Measurements from ENCODE around the gene TCF4.

The TCF4 gene

GRCh38 chr18:55501982-55502710 lies 85.8 kb downstream of the TCF4 start:
- no peak for DNase-seq

- DNase-seq: no peak
Measured at GRCh38 chr18:55501579-55501978, 86.4 kb downstream of the TCF4 start.

- DNase-seq: no peak
Measured at GRCh38 chr18:55500316-55501086, 87.5 kb downstream of the TCF4 start.

- DNase-seq: no peak
Measured at GRCh38 chr18:55499526-55499925, 88.5 kb downstream of the TCF4 start.

- no peak for DNase-seq
Measured at GRCh38 chr18:55497825-55498403, 90.1 kb downstream of the TCF4 start.

GRCh38 chr18:55494899-55495298 lies 93.1 kb downstream of the TCF4 start:
- DNase-seq: no peak

GRCh38 chr18:55494441-55494840 lies 93.6 kb downstream of the TCF4 start:
- DNase-seq: no peak

- no peak for DNase-seq
Measured at GRCh38 chr18:55491616-55492015, 96.4 kb downstream of the TCF4 start.

GRCh38 chr18:55489034-55489986 lies 98.7 kb downstream of the TCF4 start:
- no peak for DNase-seq

GRCh38 chr18:55488473-55488872 lies 99.5 kb downstream of the TCF4 start:
- DNase-seq: no peak

GRCh38 chr18:55487997-55488396 lies 100.0 kb downstream of the TCF4 start:
- no peak for DNase-seq

- DNase-seq: no peak
Measured at GRCh38 chr18:55486936-55487335, 101.1 kb downstream of the TCF4 start.

GRCh38 chr18:55485666-55486065 lies 102.3 kb downstream of the TCF4 start:
- no peak for DNase-seq

- no peak for DNase-seq
Measured at GRCh38 chr18:55484773-55485172, 103.2 kb downstream of the TCF4 start.

- DNase-seq: no peak
Measured at GRCh38 chr18:55483266-55483871, 104.6 kb downstream of the TCF4 start.

- DNase-seq: no peak
Measured at GRCh38 chr18:55479656-55480420, 108.2 kb downstream of the TCF4 start.

GRCh38 chr18:55477860-55478581 lies 110.0 kb downstream of the TCF4 start:
- DNase-seq: no peak

- DNase-seq: no peak
Measured at GRCh38 chr18:55477499-55477859, 110.5 kb downstream of the TCF4 start.

- DNase-seq: no peak
Measured at GRCh38 chr18:55475916-55476315, 112.1 kb downstream of the TCF4 start.

GRCh38 chr18:55475467-55475866 lies 112.5 kb downstream of the TCF4 start:
- no peak for DNase-seq

GRCh38 chr18:55473560-55473959 lies 114.4 kb downstream of the TCF4 start:
- no peak for DNase-seq

All from GOT3 (cell line).